Subcutaneous adipose tissue (tissue), 4 donors: ENCODE measurements around the gene ELFN1. TPM values are rescaled to one million over a fixed set of nuclear protein-coding genes. Genes with fewer than 3 reads are reported as not detected.

Experiments
- total RNA-seq, 4 donors: library from RNA; depleted of rRNA; stranded (reverse); fragments of >200 nt; gene quantifications; one replicate each; pipeline ENCODE4 v1.1.0, GENCODE V29; 2016
- TF ChIP-seq, protein P1 (sequence below): fragments of 450-650 bp; IDR thresholded peaks from one replicate; pipeline ENCODE4 v1.5.1; 2016; ENCODE audit warnings: low read depth, mild to moderate bottlenecking, control low read depth, antibody characterized with exemption, moderate library complexity

The ELFN1 gene
- total RNA-seq, 4 donors from 2014 or later = 0.51 to 3.6 (median 0.85) TPM

DNA sequence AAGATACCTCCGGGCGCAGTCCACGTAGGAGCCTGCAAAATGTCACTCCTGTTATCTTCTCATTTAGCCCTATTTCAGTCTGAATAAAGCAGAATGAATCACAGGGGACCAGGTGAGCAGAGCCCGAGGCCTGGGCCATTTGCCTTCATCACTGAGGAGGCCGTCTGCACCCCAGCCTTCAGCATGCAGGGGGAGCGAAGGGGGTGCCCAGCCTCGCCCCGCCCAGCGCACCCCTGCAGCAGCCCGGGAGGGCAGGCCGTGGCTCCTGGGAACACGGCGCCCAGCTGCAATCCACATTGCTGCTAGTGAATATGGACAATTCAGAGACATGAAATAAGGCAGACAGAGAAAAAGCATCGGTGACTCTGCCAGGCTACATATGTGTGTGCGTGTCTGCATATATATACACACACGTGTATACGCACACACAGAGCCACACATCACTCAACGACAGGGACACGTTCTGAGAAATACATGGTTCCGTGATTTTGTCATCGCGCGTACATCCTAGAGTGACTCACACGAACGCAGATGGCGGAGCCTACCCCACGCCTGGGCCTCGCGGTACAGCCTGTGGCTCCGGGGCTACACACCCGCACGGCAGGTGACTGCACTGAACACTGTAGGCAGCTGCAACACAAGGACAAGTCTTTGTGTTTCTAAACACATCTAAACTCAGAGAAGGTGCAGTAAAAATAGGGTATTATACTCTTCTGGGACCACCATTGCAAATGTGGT lies 15.2 kb upstream of the ELFN1 start:
- TF ChIP-seq, protein P1, sequence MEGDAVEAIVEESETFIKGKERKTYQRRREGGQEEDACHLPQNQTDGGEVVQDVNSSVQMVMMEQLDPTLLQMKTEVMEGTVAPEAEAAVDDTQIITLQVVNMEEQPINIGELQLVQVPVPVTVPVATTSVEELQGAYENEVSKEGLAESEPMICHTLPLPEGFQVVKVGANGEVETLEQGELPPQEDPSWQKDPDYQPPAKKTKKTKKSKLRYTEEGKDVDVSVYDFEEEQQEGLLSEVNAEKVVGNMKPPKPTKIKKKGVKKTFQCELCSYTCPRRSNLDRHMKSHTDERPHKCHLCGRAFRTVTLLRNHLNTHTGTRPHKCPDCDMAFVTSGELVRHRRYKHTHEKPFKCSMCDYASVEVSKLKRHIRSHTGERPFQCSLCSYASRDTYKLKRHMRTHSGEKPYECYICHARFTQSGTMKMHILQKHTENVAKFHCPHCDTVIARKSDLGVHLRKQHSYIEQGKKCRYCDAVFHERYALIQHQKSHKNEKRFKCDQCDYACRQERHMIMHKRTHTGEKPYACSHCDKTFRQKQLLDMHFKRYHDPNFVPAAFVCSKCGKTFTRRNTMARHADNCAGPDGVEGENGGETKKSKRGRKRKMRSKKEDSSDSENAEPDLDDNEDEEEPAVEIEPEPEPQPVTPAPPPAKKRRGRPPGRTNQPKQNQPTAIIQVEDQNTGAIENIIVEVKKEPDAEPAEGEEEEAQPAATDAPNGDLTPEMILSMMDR = no peak

DNA sequence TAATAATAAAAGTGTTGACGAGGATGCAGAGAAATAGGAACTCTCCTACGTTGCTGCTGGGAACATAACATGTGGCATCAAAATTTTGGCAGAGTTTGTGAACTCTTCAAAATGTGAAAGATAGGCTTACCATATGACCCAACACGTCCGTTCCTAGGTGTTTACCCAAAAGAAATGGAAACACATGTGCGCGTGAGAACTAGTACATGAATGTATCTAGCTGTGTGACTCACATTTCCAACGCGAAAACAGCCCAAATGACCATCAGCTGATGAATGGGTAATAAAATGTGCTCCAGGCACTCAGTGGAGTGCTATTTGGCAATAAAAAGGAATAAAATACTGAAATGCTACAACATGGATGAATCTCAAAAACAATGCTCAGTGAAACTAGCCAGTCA lies 10.4 kb upstream of the ELFN1 start:
- TF ChIP-seq, protein P1 = no peak

DNA sequence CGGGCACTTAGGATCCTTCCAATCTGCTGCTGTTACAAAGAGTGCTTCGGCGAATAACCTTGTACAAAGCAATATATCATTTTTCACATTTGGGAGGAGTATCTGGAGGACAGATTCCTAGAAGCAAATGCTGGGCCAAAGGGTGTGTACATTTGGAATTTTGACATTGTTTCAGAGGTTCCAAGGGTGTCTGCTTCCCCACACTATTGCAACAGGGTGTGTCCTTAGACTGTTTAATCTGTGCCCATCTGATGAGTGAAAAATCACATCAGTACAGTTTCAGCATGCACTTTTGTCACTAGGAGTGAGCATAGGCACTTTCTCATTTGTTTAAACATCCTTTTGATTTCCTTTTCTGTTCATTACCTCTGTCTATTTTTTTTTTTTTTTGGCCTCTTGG lies 8.6 kb upstream of the ELFN1 start:
- TF ChIP-seq, protein P1 = no peak

DNA sequence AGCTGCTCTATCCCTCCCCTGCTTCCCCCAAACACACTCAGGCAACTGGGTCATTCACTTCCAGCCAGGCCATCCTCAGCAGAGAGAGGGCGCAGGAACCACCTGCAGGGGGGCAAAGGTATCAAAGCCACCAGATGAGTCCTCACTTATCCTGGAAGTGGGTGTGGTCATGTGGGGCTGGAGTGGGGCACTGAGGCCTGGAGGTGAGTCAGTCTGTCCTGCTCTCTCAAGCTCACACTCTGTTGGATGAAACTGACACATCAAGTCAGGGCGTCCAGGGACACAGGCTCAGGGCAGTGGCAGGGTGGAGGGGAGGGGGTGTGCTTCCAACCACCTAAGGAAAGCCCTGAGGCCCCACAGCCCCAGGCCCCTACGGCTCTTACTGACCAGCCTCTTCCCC lies 8.0 kb upstream of the ELFN1 start:
- TF ChIP-seq, protein P1 = no peak

DNA sequence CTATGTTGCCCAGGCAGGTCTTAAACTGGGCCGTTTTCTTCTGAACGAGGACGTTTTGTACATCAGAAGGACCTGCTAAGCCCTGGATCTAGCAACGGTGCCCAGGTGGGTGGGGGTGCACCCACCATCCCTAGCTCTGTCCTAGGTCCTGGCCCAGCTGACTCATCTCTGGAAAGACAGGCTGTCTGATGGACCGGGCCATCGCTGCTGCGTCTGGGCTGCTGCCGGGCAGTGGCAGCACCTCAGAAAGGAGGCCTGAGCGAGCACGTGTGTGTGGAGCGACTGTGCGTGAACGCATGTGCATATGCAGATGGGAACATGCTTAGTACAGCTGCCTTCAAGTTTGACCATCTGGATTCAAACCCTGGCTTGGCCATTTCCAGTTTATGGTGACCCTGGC lies 7.3 kb upstream of the ELFN1 start:
- TF ChIP-seq, protein P1 = no peak

DNA sequence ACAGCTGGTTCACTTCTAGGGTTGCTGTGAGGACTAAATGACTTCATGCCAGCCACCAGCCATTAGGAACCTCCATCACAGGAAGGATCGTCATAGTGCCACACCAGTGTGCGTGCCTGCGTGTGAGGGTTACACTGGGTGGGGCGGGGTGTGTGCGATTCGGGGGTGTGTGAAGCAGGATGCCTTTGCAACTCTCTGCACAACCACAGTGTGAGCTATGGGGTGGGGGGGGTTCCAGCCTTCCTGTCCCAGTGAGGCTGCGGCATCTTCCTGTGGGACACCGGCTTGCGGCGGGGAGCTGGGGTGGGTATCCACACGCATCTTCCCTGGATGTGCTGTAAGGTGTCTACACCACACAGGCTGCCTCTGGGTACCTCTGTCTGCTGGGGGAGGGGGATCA lies 6.9 kb upstream of the ELFN1 start:
- TF ChIP-seq, protein P1 = no peak

DNA sequence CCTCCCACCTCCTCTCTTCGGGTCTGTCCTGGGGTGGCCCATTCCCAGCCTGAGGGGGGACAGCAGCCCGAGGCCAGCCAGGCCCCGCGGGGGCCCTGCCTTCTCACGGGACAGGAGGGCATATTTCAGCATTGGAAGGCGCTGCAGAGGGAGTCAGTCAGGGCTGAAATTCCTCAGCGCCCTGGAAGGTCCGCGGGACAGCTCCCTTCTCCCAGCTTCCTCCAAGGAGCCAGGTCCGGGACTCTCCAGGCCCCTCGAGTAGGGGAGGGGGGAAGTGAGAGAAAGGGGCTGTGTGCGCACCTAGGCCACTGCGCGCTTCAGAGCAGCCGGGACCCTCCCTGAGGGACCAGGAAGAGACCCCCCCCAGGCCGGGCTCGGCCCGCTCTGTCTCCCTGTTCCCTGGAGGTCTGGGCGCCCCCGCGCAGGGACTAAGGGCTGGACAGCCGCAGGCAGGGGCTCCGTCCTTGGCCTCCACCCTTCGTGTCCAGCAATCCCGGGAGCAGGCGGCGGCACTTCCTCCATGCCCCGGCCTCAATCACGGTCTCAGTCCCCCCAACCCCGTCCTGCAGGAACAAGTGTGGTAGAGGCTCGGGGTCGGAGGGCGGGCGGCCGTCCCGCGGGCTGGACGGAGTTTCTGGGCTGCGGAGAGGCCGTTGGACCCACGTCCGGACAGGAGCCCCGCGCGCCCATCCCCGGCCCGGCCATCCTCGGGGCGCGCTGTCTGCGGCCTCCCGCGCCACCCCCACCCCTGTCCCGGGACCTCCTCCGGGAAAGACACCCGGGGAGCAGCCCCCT lies 6.0 kb upstream of the ELFN1 start:
- TF ChIP-seq, protein P1 = no peak
